C1 segment of cervical spinal cord (tissue), 14 donors: ENCODE data around the gene COL6A2.
"Not testable (repeated sequence)": the region's sequence is repeated elsewhere in the genome, so short reads cannot be mapped to it uniquely, and the experiment has no call there.

Experiments used
- DNase-seq, 14 donors: peaks; one replicate each; lab custom pipeline; 2025; lab: John Stamatoyannopoulos, UW

The COL6A2 gene

DNA sequence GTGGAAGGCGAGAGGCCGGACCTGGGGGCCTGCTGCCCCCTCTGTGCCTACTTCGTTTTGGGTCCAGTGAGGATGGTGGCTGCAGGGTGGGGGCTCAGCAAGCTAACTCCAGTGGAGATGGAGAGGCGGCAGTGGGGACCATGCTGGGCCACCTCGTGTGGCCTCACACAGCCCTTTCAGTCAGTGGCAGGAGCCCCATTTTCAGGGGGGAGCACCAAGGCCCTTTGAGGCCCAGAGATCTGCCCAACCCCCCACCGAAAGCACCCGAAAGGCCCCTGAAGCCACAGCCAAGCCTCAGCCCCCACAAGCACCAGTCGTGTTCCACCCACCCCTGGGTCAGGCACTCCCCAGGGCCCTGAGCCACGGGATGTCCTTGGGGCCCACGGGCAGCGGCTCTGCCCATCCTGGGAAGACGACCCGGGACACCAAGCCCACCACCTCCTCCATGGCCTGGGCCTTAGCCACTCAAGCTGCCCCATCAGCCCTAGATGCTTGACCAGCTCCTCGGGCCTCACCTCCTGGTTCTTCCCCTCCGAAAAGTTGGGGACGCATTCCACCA lies 57.1 kb downstream of the COL6A2 start:
- DNase-seq = no peak

DNA sequence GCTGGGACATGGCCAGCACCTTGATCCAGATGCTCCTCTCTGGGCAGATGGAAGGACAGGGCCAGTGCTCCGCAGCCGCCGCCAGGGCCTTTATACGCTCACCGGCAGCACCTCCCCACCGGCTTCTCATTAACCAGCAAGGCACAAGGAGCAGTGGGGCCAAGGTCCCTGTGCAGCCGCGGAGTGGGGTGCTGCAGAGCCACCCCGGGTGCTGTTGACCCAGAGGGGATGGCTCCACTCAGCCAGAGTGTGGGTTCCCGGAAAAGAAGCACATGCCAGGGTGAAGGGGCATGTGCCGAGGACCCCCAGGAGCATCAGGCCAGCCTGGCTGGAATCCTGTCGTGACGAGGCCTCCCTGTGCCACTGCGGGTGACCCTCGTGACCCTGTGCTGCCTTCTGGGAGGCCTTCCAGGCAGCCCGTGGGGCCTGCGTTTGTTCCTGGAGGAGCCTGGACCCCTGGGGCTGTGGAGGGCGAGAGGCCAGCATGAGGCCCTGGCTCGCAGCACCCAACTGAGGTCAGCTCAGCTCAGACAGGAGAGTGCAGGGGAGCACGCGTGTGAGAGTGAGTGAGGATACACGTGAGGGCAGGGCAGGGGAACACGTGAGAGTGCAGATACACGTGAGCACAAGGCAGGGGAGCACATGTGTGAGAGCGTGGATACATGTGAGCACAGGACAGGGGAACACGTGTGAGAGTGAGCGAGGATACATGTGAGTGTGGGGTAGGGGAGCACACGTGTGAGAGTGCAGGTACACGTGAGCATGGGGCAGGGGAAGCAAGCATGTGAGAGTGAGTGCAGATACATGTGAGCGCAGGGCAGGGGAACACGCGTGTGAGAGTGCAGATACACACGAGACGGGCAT lies 57.8 kb downstream of the COL6A2 start, which contains the start of gene FTCD:
Gene FTCD, minus strand, starts transcription at position 66 of the 864 bp plus-strand sequence. Its CDS starts 56 bp downstream, at position 10.
- no peak for DNase-seq

DNA sequence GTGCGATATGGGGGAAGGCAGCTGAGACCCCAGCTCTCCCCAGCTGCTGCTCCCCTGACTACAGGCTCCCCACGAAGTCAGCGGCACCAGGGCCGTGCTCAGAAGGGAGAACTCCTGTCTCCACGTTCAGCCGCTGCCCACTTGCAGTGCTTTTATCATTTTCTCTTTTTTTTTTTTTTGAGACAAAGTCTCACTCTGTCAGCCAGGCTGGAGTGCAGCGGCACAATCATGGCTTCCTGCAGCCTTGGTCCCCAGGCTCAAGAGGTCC lies 58.4 kb downstream of the COL6A2 start:
- DNase-seq = no peak

GRCh38 chr21:46156678-46157077 lies 58.8 kb downstream of the COL6A2 start:
- no peak for DNase-seq

DNA sequence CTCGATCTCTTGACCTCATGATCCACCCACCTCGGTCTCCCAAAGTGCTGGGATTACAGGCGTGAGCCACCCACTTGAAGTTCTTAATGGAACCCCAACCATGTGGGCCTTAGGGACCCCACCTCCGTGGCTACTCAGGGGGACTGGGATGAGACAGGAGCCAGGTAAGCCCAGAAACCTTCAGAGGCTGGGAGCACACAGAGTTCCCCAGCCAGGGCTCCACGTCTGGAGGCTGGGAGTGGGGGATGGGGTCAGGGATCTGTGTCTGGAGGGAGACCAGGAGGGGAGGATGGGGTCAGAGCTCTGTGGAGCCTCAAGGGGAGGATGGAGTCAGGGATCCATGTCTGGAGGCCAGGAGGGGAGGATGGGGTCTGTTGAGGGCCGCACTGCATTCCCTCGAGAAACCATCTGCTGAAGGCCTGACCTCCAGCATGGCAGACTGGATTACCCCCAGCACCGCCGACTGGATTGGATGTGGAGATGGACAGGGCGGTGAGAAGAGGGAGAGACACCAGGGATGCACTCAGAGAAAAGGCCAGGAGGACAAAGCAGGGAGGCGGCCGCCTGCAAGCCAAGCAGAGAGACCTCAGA lies 59.6 kb downstream of the COL6A2 start:
- DNase-seq = no peak

GRCh38 chr21:46157987-46158451 lies 60.1 kb downstream of the COL6A2 start:
- DNase-seq = no peak

- DNase-seq = no peak
These were observed 60.9 kb downstream of the COL6A2 start for GRCh38 chr21:46158666-46159300.

DNA sequence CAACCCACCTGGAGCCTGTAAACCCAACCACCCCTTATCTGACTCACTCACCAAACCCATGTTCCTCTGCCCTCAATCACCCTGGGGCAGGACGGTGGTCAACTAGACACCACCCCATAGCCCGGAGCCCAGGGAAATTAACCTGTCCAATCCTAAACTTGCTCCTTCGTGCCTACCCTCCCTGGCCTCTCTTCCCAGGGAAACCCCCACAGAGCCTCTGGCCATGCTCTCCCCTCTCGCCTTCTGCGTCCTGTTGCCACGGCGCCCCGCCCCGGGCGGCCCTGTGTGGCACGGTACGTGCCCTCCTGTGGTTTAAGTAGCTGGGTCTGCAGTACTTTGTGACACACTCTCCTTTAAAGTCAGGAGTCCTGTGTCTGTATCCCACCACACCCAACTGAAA lies 61.5 kb downstream of the COL6A2 start:
- DNase-seq = no peak

- DNase-seq = no peak
These were observed 62.1 kb downstream of the COL6A2 start for GRCh38 chr21:46159841-46160656.

GRCh38 chr21:46160657-46160906 lies 62.7 kb downstream of the COL6A2 start:
- no peak for DNase-seq

- DNase-seq = no peak
These were observed 63.2 kb downstream of the COL6A2 start for GRCh38 chr21:46160907-46161632.

DNA sequence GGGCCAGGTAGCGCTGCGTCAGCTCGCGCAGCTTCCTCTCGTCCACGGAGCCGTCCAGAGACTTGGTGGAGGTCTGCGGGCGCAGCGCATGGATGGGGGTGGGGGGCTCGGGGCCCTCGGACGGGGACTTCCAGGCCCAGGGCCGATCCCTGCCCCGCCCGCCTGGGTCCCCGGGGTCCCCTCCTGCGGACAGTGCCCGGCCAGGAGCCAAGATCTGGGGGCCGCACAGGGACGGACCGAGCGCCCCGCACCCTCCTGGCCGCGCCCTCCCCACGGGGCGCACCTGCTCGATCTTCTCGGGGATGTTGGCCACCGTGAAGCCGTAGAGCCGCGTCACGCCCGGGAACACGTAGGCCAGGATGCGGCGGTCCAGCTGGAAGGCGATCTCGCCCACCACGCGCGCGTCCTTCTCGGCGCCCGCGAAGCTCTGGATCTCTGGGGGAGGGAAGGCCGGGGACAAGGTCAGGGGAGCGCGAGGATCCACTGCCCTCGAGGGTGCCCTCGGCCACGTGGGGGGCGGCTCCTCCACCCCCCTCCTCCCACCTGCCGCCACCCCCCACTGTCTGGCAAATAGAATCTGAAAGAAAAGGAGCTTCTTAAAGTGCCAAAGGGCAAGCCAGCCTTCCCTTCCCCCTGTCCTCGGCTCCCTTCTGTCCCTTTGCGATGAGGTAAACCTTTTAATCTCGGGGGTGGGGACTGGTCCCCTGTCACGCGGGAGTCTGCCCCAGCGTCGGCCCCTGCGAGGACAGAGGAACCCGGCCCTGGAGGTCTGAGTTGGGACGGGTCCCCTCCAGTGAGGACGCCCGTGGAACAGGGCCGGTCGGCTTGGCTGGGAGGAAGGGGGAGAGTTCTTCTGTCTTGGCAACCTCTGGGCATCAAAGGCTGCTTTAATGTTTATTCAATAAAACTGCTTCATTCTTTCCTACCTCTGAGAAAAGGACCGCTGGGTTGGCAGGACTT lies 64.0 kb downstream of the COL6A2 start:
- no peak for DNase-seq

DNA sequence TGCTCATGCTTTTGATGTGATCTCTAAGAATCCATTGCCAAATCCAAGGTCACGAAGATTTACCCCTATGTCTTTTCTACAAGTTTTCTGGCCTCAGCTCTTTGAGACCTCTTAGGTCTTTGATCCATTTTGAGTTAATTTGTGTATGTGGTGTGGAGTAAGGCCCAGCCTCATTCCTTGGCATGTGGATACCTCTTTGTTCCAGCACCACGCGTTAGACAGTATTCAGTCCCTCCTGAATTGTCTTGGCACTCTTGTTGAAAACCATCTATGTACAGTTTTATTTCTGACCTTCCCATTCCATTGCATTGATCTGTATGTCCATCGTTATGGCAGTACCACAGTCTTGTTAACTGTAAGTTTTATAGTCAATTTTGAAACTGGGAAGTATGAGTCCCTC lies 65.5 kb downstream of the COL6A2 start:
- no peak for DNase-seq

DNA sequence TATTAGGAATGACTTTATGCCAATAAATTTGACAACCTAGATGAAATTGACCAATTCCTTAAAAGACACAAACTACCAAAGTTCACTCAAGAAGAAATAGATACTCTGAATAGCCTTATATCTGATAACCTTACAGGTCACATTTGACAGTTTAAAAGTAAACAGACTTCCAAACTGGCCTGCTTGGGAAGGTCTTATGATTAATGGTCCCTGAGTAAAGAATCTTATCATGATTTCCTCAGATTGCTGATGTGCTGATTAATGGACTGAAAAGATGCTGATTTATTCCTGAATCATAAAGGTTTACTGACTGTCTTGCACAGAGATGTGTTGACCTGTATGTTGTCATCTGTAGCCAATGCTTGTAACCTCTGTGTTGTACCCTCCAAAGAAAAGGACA lies 67.2 kb downstream of the COL6A2 start:
- DNase-seq = no peak

GRCh38 chr21:46168238-46168637 lies 70.3 kb downstream of the COL6A2 start:
- DNase-seq = no peak

DNA sequence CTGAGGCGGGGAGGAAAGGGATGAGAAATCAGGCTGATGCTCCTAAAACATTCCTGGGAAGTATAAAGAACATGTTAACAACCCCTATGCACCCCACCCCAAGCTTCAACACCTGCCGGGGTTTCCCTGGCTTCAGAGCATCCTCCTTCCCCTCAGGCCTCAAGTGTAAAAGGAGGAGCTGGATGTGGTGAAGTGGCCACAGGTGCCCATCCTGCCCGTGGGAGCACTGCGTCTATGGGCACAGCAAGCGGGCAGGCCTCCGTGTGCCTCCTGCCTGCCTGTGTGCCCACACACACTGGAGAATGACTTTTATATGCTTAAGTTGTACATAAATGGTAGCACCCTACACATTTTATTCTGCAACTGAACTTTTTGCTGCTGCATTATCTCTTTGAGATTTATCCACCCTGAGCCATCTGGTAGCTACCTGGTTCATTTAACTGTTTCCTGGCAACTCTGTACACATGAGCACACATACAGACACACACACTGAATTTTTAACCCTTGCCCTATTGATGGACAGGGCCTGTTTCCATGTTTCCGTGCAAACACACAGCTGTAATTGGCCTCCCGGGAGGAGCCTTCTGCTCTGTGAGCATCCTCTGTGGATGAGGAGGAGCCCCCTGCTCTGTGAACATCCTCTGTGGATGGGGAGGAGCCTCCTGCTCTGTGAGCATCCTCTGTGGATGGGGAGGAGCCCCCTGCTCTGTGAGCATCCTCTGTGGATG lies 70.9 kb downstream of the COL6A2 start:
- DNase-seq = no peak

DNA sequence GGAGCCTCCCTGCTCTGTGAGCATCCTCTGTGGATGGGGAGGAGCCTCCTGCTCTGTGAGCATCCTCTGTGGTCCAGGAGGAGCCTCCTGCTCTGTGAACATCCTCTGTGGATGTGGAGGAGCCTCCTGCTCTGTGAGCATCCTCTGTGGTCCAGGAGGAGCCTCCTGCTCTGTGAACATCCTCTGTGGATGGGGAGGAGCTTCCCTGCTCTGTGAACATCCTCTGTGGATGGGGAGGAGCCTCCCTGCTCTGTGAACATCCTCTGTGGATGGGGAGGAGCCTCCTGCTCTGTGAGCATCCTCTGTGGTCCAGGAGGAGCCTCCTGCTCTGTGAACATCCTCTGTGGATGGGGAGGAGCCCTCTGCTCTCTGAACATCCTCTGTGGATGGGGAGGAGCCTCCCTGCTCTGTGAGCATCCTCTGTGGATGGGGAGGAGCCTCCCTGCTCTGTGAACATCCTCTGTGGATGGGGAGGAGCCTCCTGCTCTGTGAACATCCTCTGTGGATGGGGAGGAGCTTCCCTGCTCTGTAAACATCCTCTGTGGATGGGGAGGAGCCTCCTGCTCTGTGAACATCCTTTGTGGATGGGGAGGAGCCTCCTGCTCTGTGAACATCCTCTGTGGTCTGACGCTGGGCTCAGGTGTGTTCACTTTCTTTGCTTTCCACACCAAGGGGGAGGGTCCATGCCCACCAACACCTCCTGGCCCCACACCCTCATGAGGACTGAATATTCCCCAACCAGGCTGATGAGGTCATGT lies 72.7 kb downstream of the COL6A2 start:
- DNase-seq = not testable (repeated sequence)

DNA sequence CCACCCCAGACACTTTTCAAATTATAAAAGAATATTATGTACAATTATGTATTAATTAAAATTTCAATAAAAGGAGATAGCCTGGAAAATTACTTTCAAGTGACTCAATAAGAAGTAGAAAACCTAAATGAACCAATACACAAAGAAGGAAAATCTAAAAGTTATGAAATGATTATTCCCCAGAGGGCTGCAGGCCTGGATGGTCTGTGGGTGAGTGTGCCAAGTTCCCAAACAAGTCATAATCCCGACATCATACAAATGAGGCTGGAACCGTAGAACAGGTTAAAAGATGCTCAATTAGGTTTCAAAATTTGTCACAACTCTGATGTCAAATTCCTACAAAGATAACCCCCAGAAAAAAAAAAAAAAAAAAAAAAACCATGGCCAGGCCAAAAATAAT lies 73.7 kb downstream of the COL6A2 start:
- DNase-seq = no peak
